Stimulated activated CD8-positive, alpha-beta memory T cell treated with anti-CD3 and anti-CD28 coated beads, Interleukin-15, amount 100 ng/mL, for 24 hours (primary cell): Measurements from ENCODE around the gene PLCXD1.
"Not testable (repeated sequence)": the region's sequence is repeated elsewhere in the genome, so short reads cannot be mapped to it uniquely, and the experiment has no call there.

Experiments used
- DNase-seq: peaks from one replicate; pipeline ENCODE4 v3.0.0-alpha.2; 2020; ENCODE audit warnings: low read depth

Gene PLCXD1, protein sequence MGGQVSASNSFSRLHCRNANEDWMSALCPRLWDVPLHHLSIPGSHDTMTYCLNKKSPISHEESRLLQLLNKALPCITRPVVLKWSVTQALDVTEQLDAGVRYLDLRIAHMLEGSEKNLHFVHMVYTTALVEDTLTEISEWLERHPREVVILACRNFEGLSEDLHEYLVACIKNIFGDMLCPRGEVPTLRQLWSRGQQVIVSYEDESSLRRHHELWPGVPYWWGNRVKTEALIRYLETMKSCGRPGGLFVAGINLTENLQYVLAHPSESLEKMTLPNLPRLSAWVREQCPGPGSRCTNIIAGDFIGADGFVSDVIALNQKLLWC

DNA sequence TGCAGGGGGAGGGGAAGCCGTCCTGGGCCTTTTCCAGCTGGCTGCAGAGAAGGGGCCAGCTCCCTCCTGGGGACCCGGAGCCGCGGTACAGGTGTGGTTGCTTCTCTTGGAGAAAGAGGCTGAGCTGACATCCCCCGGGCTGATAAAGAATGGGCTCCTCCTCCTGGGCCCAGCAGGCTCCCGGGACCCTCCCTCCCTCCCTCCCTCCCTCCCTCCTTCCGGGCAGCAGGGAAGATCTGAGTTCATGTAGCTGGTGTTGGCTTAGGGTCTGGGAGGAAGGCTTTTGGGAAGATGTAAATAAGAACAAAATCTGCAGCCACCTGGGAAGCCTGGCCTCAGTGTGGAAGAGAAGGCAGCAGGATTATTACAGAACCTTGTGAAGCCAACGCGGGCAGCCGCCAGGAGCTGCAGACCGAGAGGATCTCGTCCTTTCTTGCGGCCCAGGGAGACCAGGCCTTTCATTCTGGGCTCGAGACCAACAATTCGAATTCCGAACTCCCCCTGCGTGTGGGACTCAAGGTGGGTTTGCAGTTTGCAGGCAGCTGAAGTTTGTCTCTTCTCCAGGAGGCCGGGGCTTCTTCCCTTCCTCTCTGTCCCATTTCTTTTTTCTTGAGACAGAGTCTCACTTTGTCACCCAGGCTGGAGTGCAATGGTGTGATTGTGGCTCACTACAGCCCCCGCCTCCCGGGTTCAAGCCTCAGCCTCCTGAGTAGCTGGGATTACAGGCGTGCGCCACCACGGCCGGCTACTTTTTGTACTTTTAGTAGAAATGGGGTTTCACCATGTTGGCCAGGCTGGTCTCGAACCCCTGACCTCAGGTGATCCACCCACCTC is at the start of gene PLCXD1:
PLCXD1 (plus strand) TSS at position 216 of the 834 bp plus-strand sequence. CDS start 2,807 bp downstream, outside the sequence.
- DNase-seq, result no peak

DNA sequence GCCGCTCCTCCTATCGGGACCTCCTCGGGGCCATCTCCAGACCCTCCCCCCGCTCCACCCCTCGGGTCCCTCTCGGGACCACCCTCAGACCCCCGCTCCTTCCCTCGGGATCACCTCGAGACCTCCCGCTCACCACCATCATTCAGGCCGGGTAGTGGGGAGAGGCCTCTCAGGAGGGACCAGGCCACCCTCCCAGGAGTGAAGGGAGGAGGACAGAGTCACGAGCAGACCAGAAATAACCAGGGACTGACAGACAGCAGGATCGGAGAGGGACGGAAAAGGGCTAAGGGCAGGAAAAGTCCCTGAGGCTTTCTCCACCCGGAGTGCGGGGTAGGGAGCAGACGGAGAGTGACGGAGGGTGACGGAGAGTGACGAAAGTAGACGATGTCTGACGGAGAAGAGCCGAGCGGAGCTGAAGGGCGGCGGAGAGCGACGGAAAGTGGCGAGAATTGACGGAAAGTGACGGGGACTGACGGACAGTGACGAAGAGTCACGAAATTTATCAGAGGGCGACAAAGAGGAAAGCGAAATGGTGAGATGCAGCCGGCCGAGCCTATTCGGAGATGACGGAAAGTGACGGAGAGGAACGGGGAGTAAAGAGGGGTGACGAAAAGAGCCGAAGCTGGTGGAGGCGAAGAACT is 49.4 kb upstream of the PLCXD1 start:
- not testable (repeated sequence) for DNase-seq

- not testable (repeated sequence) for DNase-seq
Observed at GRCh38 chrX:232278-232655, 48.9 kb upstream of the PLCXD1 start.

- DNase-seq, result not testable (repeated sequence)
Observed at GRCh38 chrX:236201-236600, 45.0 kb upstream of the PLCXD1 start.

DNA sequence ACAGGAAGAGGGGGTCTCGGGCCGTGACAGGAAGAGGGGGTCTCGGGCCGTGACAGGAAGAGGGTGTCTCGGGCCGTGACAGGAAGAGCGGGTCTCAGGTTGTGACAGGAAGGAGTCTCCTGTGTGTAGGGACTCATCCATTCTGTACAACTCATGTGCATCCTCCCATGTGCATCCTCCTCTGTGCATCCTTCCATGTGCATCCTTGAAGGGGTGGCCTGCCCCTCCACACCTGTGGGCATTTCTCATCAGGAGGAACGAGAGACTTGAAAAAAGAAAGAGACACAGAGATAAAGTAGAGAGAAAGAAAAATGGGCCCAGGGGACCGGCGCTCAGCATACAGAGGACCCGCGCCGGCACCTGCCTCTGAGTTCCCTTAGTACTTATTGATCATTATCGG is 30.2 kb upstream of the PLCXD1 start:
- no peak for DNase-seq

GRCh38 chrX:251396-252243 is 29.6 kb upstream of the PLCXD1 start:
- DNase-seq, result not testable (repeated sequence)

DNA sequence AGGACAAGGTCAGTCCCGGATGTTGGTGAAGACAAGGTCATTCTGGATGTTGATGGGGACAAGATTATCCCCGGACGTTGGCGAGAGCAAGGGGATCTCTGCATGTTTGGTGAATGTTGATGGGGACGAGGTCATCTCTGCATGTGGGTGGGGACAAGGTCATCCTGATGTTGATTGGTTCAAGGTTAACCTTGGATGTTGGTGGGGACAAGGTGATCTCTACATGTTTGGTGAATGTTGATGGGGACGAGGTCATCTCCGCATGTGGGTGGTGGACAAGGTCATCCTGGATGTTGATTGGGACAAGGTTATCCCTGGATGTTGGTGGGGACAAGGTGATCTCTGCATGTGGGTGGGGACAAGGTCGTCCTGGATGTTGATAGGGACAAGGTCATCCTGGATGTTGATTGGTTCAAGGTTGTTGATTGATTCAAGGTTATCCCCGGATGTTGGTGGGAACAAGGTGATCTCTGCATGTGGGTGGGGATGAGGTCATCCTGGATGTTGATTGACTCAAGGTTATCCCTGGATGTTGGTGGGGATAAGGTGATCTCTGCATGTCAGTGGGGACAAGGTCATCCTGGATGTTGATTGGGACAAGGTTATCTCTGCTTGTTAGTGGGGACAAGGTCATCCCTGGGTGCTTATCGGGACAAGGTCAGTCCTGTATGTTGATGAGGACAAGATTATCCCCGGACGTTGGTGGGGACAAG is 28.8 kb upstream of the PLCXD1 start:
- DNase-seq, result no peak

DNA sequence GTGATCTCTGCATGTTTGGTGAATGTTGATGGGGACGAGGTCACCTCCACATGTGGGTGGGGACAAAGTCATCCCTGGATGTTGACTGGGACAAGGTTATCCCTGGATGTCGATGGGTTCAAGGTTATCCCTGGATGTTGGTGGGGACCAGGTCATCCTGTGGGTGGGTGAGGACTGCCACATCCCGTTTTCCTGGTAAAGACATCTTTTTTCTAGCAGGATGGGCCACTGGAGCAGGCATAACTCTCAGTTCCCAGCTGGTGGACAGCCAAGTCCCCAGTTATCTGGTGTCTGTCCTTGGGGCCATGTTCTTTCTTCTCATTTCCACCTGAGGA is 28.3 kb upstream of the PLCXD1 start:
- no peak for DNase-seq

DNA sequence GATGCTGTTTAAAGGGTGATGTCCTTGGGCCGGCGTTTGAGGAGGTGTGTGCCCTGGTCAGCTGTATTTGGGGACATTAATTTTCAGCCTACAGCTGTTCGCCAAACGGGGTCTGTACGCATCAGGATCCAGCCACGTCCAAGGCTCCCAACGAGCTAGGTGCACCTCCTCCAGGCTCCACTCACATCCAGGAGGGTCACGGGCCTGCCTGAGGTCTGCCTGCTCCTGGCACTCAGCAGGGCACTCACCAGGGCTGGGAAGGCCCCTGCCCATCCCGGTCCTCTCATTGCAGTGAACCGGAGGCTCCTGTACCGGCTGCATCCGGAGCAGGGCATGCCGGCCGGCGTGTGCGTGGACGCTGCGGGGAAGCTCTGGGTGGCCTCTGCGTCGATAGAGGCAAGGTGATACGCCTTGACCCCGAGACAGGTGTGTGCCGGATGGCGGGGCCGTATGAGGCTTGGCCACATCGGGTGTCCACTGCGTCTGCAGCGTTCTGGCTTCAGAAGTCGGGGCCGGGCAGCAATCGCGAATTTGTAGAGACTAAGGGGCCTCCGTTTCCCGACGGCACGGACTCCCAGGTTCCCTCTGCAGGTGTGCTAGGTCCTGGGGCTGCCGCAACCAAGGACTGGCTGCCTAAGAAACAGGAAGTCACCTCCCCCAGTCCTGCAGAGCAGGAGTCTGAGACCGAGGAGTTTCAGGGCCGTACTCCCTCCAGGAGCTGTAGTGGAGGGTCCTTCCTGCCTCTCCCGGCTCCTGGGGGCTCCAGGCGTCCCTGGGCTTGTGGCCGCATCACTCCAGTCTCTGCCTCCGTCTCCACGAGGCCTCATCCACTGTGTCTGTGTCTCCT is 27.5 kb upstream of the PLCXD1 start:
- no peak for DNase-seq

DNA sequence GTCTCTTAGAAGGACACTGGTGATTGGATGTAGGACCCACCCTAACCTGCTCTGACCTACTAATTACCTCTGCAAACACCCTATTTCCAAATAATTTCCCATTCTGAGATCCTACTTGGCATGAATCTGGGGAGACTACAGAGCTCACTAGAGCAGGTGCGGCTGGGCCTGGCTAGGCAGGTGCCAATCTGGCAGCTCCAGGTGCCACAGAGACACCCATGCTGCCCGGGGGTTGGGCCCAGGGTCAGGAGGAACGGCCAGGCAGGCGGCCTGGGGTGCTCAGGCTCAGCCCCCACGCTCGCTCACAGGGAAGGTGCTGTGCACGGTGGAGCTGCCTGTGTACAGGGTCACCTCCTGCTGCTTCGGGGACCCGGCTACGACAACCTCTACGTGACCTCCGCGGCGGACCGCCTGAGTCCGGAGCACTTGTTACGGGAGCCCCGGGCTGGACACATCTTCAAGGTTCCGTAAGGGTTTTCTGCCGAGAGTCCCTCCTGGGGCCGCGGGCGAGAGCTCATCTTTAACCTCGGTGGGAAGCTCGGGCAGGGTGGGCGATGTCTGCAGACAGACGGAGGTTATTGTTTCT is 26.5 kb upstream of the PLCXD1 start:
- no peak for DNase-seq

GRCh38 chrX:255923-256331 is 25.3 kb upstream of the PLCXD1 start:
- DNase-seq, result no peak

DNA sequence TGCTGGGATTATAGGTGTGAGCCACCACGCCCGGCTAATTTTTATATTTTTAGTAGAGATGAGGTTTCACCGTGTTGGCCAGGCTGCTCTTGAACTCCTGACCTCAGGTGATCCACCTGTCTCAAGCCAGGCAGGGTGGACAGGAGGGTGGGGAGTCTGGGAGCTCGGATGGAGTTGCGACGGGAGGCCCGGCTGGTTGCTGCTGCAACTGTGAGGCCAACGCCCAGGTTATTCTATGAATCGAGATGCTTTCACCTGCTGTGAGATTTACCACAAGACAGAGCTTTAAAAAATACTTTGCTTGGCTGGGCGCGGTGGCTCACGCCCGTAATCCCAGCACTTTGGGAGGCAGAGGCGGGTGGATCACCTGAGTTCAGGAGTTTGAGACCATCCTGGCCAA is 24.1 kb upstream of the PLCXD1 start:
- not testable (repeated sequence) for DNase-seq

- DNase-seq, result no peak
Observed at GRCh38 chrX:257681-258289, 23.4 kb upstream of the PLCXD1 start.

- no peak for DNase-seq
Observed at GRCh38 chrX:258291-259040, 22.7 kb upstream of the PLCXD1 start.

DNA sequence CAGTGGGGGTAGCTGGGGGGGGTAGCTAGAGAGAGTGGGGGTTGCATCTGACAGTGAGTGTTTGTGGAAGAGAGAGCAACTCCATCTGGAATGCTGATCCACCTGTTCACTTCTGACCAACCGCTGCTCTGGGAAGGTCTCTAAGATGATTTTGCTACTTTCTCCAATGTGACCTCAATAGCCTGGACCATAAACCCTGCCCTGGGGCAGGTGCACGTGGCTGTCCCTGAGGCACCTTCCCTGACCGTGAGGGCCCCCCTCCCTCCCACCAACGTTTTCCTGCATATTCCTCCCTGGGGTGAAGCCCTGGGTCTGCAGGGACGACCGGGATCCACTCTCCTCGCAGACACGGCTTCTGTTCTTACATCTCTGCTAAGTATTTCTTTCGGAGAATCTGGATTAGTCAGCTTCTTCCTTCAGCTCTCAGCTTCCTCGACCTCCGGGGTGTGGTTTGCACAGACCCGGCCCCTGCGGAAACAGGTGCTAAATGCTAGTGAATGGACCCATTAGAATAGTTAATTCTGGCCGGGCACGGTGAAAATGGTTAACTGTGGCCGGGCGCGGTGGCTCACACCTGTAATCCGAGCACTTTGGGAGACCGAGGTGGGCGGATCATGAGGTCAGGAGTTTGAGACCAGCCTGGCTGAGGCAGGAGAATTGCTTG is 21.4 kb upstream of the PLCXD1 start:
- no peak for DNase-seq

- no peak for DNase-seq
Observed at GRCh38 chrX:261167-261918, 19.8 kb upstream of the PLCXD1 start.

GRCh38 chrX:261919-262352 is 19.2 kb upstream of the PLCXD1 start:
- DNase-seq, result no peak
